Measurements from ENCODE around the gene GDPD3.

The GDPD3 gene

GRCh38 chr16:30068750-30069610 lies 44.4 kb downstream of the GDPD3 start:
- TF ChIP-seq POU6F1 (CRISPR knock-in tag; IDR thresholded peaks at IDR 0.05; ENCODE audit: borderline replicate concordance, low read depth) = no peak
- no peak for TF ChIP-seq ZC3H10 (CRISPR knock-in tag; IDR thresholded peaks at IDR 0.05)
- no peak for TF ChIP-seq TCF4 (CRISPR knock-in tag; IDR thresholded peaks at IDR 0.05; ENCODE audit: borderline replicate concordance)
- TF ChIP-seq ZNF70 (CRISPR knock-in tag; IDR thresholded peaks at IDR 0.05) = no peak
- TF ChIP-seq PATZ1 (CRISPR knock-in tag; IDR thresholded peaks at IDR 0.05; ENCODE audit: borderline replicate concordance) = no peak
- TF ChIP-seq ZNF8 (CRISPR knock-in tag; IDR thresholded peaks at IDR 0.05) = no peak
- no peak for TF ChIP-seq ESRRG (CRISPR knock-in tag; IDR thresholded peaks at IDR 0.05)
- no peak for TF ChIP-seq ISL1 (CRISPR knock-in tag; IDR thresholded peaks at IDR 0.05)
- no peak for TF ChIP-seq OSR1 (CRISPR knock-in tag; IDR thresholded peaks at IDR 0.05)
- TF ChIP-seq CSDC2 (CRISPR knock-in tag; IDR thresholded peaks at IDR 0.05) = no peak
- no peak for TF ChIP-seq PPARA (CRISPR knock-in tag; IDR thresholded peaks at IDR 0.05; ENCODE audit: borderline replicate concordance)
- TF ChIP-seq TSHZ2 (CRISPR knock-in tag; IDR thresholded peaks at IDR 0.05) = no peak
- no peak for TF ChIP-seq ZFP3 (CRISPR knock-in tag; IDR thresholded peaks at IDR 0.05)
- TF ChIP-seq ZNF565 (CRISPR knock-in tag; conservative IDR thresholded peaks at IDR 0.05; ENCODE audit: low read depth) = no peak
- no peak for TF ChIP-seq CREB5 (CRISPR knock-in tag; IDR thresholded peaks at IDR 0.05; ENCODE audit: low read depth)
- TF ChIP-seq TOX (CRISPR knock-in tag; IDR thresholded peaks at IDR 0.05; ENCODE audit: borderline replicate concordance) = no peak
- no peak for TF ChIP-seq CSRNP3 (CRISPR knock-in tag; IDR thresholded peaks at IDR 0.05)
- ATAC-seq = no peak

- TF ChIP-seq ARNTL (CRISPR knock-in tag; IDR thresholded peaks at IDR 0.05; ENCODE audit: borderline replicate concordance, low read depth) (no peak), BACH2 (CRISPR knock-in tag; IDR thresholded peaks at IDR 0.05; ENCODE audit: borderline replicate concordance) (no peak), ZC3H10 (CRISPR knock-in tag; IDR thresholded peaks at IDR 0.05) (no peak), CREB5 (CRISPR knock-in tag; IDR thresholded peaks at IDR 0.05; ENCODE audit: low read depth) (no peak)
- no peak for ATAC-seq
Measured at GRCh38 chr16:30068333-30068732, 45.0 kb downstream of the GDPD3 start.

Data from SK-N-SH treated with all-trans-retinoic acid at 6 μM for 48 hours (cell line).